ENCODE data around the gene OSBPL5. TPM values are rescaled to one million over a fixed set of nuclear protein-coding genes. Genes with fewer than 3 reads are reported as not detected.
A peak's percentile ranks its signal among the peaks of the same experiment; 100 is the strongest.

The OSBPL5 gene
- total RNA-seq, 1 donor from 2014 or later, result 31.4 TPM

GRCh38 chr11:3165916-3166267 lies 782 bp upstream of the OSBPL5 start:
- Mint-ChIP-seq H3K27ac (ENCODE audit: unreplicated experiment) (no peak overlapping the region), H3K4me1 (peaks cover 43% of the 10 kb centered on the region), H3K27me3 (ENCODE audit: low read depth) (peaks cover 11% of the 10 kb centered on the region), H3K4me3 (peak overlapping the region; percentile 93), H3K36me3 (ENCODE audit: low read depth) (no peaks in the 10 kb centered on the region), H3K9me3 (no peaks in the 10 kb centered on the region)
- DNase-seq (ENCODE audit: low read depth, low spot score), result no peak
- no peak for TF ChIP-seq CTCF (conservative IDR thresholded peaks at IDR 0.05)

- peak overlapping the region; percentile 92 for H3K4me3 Mint-ChIP-seq
- H3K27ac Mint-ChIP-seq (ENCODE audit: unreplicated experiment), result no peak overlapping the region
- DNase-seq (ENCODE audit: low read depth, low spot score), result no peak
- TF ChIP-seq CTCF (conservative IDR thresholded peaks at IDR 0.05), result no peak
- H3K27me3 Mint-ChIP-seq (ENCODE audit: low read depth), result peaks cover 6% of the 10 kb centered on the region
- H3K9me3 Mint-ChIP-seq, result no peaks in the 10 kb centered on the region
- peaks cover 47% of the 10 kb centered on the region for H3K4me1 Mint-ChIP-seq
- no peaks in the 10 kb centered on the region for H3K36me3 Mint-ChIP-seq (ENCODE audit: low read depth)
Observed at GRCh38 chr11:3164552-3165151, 458 bp downstream of the OSBPL5 start.

- Mint-ChIP-seq H3K4me1 (peaks cover 44% of the 10 kb centered on the region), H3K27ac (ENCODE audit: unreplicated experiment) (no peak overlapping the region), H3K36me3 (ENCODE audit: low read depth) (no peaks in the 10 kb centered on the region), H3K4me3 (peak overlapping the region; percentile 92), H3K9me3 (no peaks in the 10 kb centered on the region), H3K27me3 (ENCODE audit: low read depth) (peaks cover 3% of the 10 kb centered on the region)
- TF ChIP-seq CTCF (conservative IDR thresholded peaks at IDR 0.05), result no peak
- DNase-seq (ENCODE audit: low read depth, low spot score), result no peak
Observed at GRCh38 chr11:3164138-3164551, 965 bp downstream of the OSBPL5 start.

- H3K36me3 Mint-ChIP-seq (ENCODE audit: low read depth), result no peaks in the 10 kb centered on the region
- no peak for DNase-seq (ENCODE audit: low read depth, low spot score)
- H3K27ac Mint-ChIP-seq (ENCODE audit: unreplicated experiment), result no peak overlapping the region
- H3K4me3 Mint-ChIP-seq, result peak overlapping the region; percentile 92
- H3K4me1 Mint-ChIP-seq, result peaks cover 42% of the 10 kb centered on the region
- H3K27me3 Mint-ChIP-seq (ENCODE audit: low read depth), result no peaks in the 10 kb centered on the region
- no peaks in the 10 kb centered on the region for H3K9me3 Mint-ChIP-seq
- no peak for TF ChIP-seq CTCF (conservative IDR thresholded peaks at IDR 0.05)
Observed at GRCh38 chr11:3163241-3163981, 1.7 kb downstream of the OSBPL5 start.

- Mint-ChIP-seq H3K4me3 (peak overlapping the region; percentile 92), H3K27ac (ENCODE audit: unreplicated experiment) (no peak overlapping the region), H3K9me3 (no peaks in the 10 kb centered on the region), H3K27me3 (ENCODE audit: low read depth) (no peaks in the 10 kb centered on the region), H3K4me1 (peaks cover 42% of the 10 kb centered on the region), H3K36me3 (ENCODE audit: low read depth) (no peaks in the 10 kb centered on the region)
- no peak for TF ChIP-seq CTCF (conservative IDR thresholded peaks at IDR 0.05)
- DNase-seq (ENCODE audit: low read depth, low spot score), result no peak
Observed at GRCh38 chr11:3162410-3163240, 2.5 kb downstream of the OSBPL5 start.
